ENCODE data around the gene STAG2. TPM values are rescaled to one million over a fixed set of nuclear protein-coding genes. Genes with fewer than 3 reads are reported as not detected.

The STAG2 gene
- total and polyA plus RNA-seq, 2 of the 13 experiments (the other 11 are each of a cell fraction or from before 2014, with no cell fraction given): 21.0 to 50.8 TPM

DNA sequence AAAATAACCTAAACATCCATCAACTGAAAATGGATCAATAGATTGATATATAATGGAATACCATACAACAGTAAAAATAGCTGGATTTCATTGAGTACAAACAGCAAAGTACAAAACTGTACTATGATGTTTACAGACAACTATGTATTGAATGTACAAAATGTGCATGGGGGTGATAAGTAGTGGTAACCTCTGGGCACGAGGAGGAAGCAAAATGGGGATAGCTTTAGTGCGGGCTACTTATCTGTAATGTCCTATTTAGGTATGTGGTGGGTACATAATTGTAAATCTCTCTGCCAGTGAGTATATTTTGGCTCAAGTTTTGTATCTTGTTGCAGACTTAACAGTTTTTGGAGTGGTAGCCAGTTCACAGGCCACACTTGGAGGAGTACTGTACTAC lies 123.6 kb downstream of the STAG2 start:
- Histone ChIP-seq H2AFZ (ENCODE audit: low read length) (no peak overlapping the region), H3K27ac (ENCODE audit: extremely low read length, insufficient read depth, low read length) (no peak overlapping the region), H3K4me3 (replicated peaks in 1 of 3; ENCODE audit: insufficient read depth in 1 of 3, low read depth in 2 of 3, low read length in 3 of 3) (no peak overlapping the region), H4K20me1 (ENCODE audit: insufficient read depth, low read length) (no peaks in the 10 kb centered on the region), H3K36me3 (replicated peaks in 1 of 2; ENCODE audit: control insufficient read depth in 1 of 2, insufficient read depth in 2 of 2, low read length in 2 of 2) (peaks cover 0 to 30% of the 10 kb centered on the region in 2 experiments; a peak in 2 of 5 replicates), H3K4me2 (ENCODE audit: low read depth, low read length) (no peak overlapping the region), H3K9me3 (ENCODE audit: low read length) (no peaks in the 10 kb centered on the region), H3K9ac (ENCODE audit: insufficient read depth, low read depth, low read length) (no peak overlapping the region), H3K79me2 (ENCODE audit: insufficient read depth, low read length) (no peaks in the 10 kb centered on the region), H3K27me3 (ENCODE audit: control insufficient read depth in 1 of 2, insufficient read depth in 2 of 2, low read length in 2 of 2) (no peaks in the 10 kb centered on the region), H3K4me1 (ENCODE audit: insufficient read depth, low read length) (no peaks in the 10 kb centered on the region)
- POLR2A ChIA-PET: no interaction called here
- ATAC-seq (no peak), FAIRE-seq (no peak), DNase-seq (ENCODE audit: low spot score) (no peak)
- CTCF ChIA-PET (ENCODE audit: low intra/inter-chr PET ratio, low total read pairs): no interaction called here
- in situ Hi-C loops (cut with HindIII; ENCODE audit: extremely low pct_ligation_motif_present, low pct_unique_long_range_greater_than_20kb) (no loop called here), intact Hi-C loops (cut with micrococcal nuclease; ENCODE audit: unreplicated experiment) (no loop called here)
- no TSS peak for BruUV-seq (replicated peaks)
- TF ChIP-seq ZNF724P (CRISPR knock-in tag; IDR thresholded peaks at IDR 0.05; ENCODE audit: borderline replicate concordance): no peak
- TF ChIP-seq KDM2A (CRISPR knock-in tag; IDR thresholded peaks at IDR 0.05; ENCODE audit: borderline replicate concordance, low read depth): no peak
- TF ChIP-seq, protein P1, sequence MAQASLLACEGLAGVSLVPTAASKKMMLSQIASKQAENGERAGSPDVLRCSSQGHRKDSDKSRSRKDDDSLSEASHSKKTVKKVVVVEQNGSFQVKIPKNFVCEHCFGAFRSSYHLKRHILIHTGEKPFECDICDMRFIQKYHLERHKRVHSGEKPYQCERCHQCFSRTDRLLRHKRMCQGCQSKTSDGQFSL (CRISPR knock-in tag; IDR thresholded peaks at IDR 0.05): no peak
- TF ChIP-seq REPIN1 (CRISPR knock-in tag; IDR thresholded peaks at IDR 0.05; ENCODE audit: borderline replicate concordance, low read depth): no peak
- no peak for TF ChIP-seq CCDC6 (CRISPR knock-in tag; IDR thresholded peaks at IDR 0.05)
- TF ChIP-seq RARA (CRISPR knock-in tag; IDR thresholded peaks at IDR 0.05): no peak
- no peak for TF ChIP-seq ZNF34 (CRISPR knock-in tag; IDR thresholded peaks at IDR 0.05; ENCODE audit: borderline replicate concordance)
- TF ChIP-seq FOXO1 (CRISPR knock-in tag; IDR thresholded peaks at IDR 0.05): no peak
- no peak for TF ChIP-seq SYNCRIP (IDR thresholded peaks at IDR 0.05; ENCODE audit: insufficient read depth, low read depth, low read length)
- TF ChIP-seq ZBTB42 (CRISPR knock-in tag; IDR thresholded peaks at IDR 0.05): no peak
- 100% methylated on average over 2 of the region's 2 CpGs for WGBS (ENCODE audit: low lambda C conversion rate)

DNA sequence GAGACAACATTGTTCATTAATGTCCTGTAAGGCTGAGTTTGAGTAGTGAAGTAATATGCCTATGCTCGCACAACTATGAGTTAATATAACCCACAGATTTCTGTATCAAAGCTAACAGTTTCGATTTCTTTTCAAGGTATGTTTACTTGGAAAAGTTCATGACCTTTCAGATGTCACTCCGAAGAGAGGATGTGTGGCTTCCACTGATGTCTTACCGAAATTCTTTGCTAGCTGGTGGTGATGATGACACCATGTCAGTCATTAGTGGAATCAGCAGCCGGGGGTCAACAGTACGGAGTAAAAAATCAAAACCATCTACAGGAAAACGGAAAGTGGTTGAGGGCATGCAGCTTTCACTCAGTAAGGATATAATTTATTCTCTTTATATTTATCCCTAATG lies 124.9 kb downstream of the STAG2 start:
- ATAC-seq: no peak
- 93% methylated on average over 7 of the region's 7 CpGs for WGBS (ENCODE audit: low lambda C conversion rate)
- Histone ChIP-seq H3K9ac (ENCODE audit: insufficient read depth, low read depth, low read length) (no peak overlapping the region), H3K36me3 (replicated peaks in 1 of 2; ENCODE audit: control insufficient read depth in 1 of 2, insufficient read depth in 2 of 2, low read length in 2 of 2) (peaks cover 0 to 36% of the 10 kb centered on the region in 2 experiments; a peak in 4 of 5 replicates), H3K4me2 (ENCODE audit: low read depth, low read length) (no peak overlapping the region), H2AFZ (ENCODE audit: low read length) (no peak overlapping the region), H3K4me1 (ENCODE audit: insufficient read depth, low read length) (no peaks in the 10 kb centered on the region), H3K9me3 (ENCODE audit: low read length) (no peaks in the 10 kb centered on the region), H3K27ac (ENCODE audit: extremely low read length, insufficient read depth, low read length) (no peak overlapping the region), H3K79me2 (ENCODE audit: insufficient read depth, low read length) (no peaks in the 10 kb centered on the region), H3K4me3 (replicated peaks in 1 of 3; ENCODE audit: insufficient read depth in 1 of 3, low read depth in 2 of 3, low read length in 3 of 3) (no peak overlapping the region), H4K20me1 (ENCODE audit: insufficient read depth, low read length) (no peaks in the 10 kb centered on the region), H3K27me3 (ENCODE audit: control insufficient read depth in 1 of 2, insufficient read depth in 2 of 2, low read length in 2 of 2) (no peaks in the 10 kb centered on the region)
- intact Hi-C loops (cut with micrococcal nuclease; ENCODE audit: unreplicated experiment): no loop called here
- in situ Hi-C loops (cut with HindIII; ENCODE audit: extremely low pct_ligation_motif_present, low pct_unique_long_range_greater_than_20kb): no loop called here
- ChIA-PET POLR2A (no interaction called here), CTCF (ENCODE audit: low intra/inter-chr PET ratio, low total read pairs) (no interaction called here)
- BruUV-seq (replicated peaks): no TSS peak
- DNase-seq (ENCODE audit: low spot score): no peak
- no peak for FAIRE-seq
- TF ChIP-seq, protein P2, sequence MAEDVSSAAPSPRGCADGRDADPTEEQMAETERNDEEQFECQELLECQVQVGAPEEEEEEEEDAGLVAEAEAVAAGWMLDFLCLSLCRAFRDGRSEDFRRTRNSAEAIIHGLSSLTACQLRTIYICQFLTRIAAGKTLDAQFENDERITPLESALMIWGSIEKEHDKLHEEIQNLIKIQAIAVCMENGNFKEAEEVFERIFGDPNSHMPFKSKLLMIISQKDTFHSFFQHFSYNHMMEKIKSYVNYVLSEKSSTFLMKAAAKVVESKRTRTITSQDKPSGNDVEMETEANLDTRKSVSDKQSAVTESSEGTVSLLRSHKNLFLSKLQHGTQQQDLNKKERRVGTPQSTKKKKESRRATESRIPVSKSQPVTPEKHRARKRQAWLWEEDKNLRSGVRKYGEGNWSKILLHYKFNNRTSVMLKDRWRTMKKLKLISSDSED (CRISPR knock-in tag; IDR thresholded peaks at IDR 0.05): no peak
- no peak for TF ChIP-seq ZNF883 (CRISPR knock-in tag; IDR thresholded peaks at IDR 0.05; ENCODE audit: not compliant biosample characterization)
- no peak for TF ChIP-seq KAT2B (IDR thresholded peaks at IDR 0.05; ENCODE audit: borderline replicate concordance, low read depth, low read length)
- TF ChIP-seq NFIB (CRISPR knock-in tag; IDR thresholded peaks at IDR 0.05; ENCODE audit: borderline replicate concordance): no peak
- no peak for TF ChIP-seq ZNF260 (CRISPR knock-in tag; IDR thresholded peaks at IDR 0.05; ENCODE audit: borderline replicate concordance, low read depth)
- TF ChIP-seq MED13 (CRISPR knock-in tag; IDR thresholded peaks at IDR 0.05): no peak
- TF ChIP-seq ZNF343 (CRISPR knock-in tag; IDR thresholded peaks at IDR 0.05): no peak
- no peak for TF ChIP-seq RXRB (CRISPR knock-in tag; IDR thresholded peaks at IDR 0.05; ENCODE audit: borderline replicate concordance)
- TF ChIP-seq XBP1 (CRISPR knock-in tag; IDR thresholded peaks at IDR 0.05): no peak
- no peak for TF ChIP-seq TBP (CRISPR knock-in tag; IDR thresholded peaks at IDR 0.05)
- no peak for TF ChIP-seq ZNF501 (CRISPR knock-in tag; IDR thresholded peaks at IDR 0.05)

All from HepG2 (cell line).